ENCODE data around the gene TTC3. TPM values are rescaled to one million over a fixed set of nuclear protein-coding genes. Genes with fewer than 3 reads are reported as not detected.

Gene TTC3
- total and polyA plus RNA-seq, 4 experiments from 2014 or later, result 36.4 to 171 (median 136) TPM

- H3K27ac ChIP-seq (ENCODE audit: low read depth, low read length), result no peak overlapping the region
- peaks cover under 1% of the 10 kb centered on the region for H3K36me3 ChIP-seq (ENCODE audit: insufficient read depth, low read length)
- H3K9me3 ChIP-seq (ENCODE audit: control insufficient read depth in 1 of 2, low read length in 2 of 2), result no peaks in the 10 kb centered on the region
- H3K4me3 ChIP-seq (ENCODE audit: low read length in 2 of 2), result no peak overlapping the region
- CTCF ChIA-PET (ENCODE audit: partially characterized antibody), result no interaction called here
- intact Hi-C loops (cut with micrococcal nuclease), result no loop called here
- Mint-ChIP-seq H3K4me3 (no peak overlapping the region), H3K36me3 (peaks cover 0 to 8% of the 10 kb centered on the region in 2 donors), H3K27me3 (no peaks in the 10 kb centered on the region), H3K4me1 (peaks cover 0 to 3% (median 0%) of the 10 kb centered on the region in 4 donors), H3K27ac (no peak overlapping the region), H3K9me3 (no peaks in the 10 kb centered on the region)
- H3K4me1 ChIP-seq (ENCODE audit: insufficient read depth, low read length), result no peaks in the 10 kb centered on the region
- no peak for DNase-seq
- POLR2A ChIA-PET (ENCODE audit: partially characterized antibody), result no interaction called here
- H3K27me3 ChIP-seq (ENCODE audit: insufficient read depth, low read length), result no peaks in the 10 kb centered on the region
Measured at GRCh38 chr21:37060296-37060695, 12.8 kb upstream of the TTC3 start.

- Mint-ChIP-seq H3K4me3 (no peak overlapping the region), H3K27me3 (no peaks in the 10 kb centered on the region), H3K4me1 (peaks cover 0 to 3% (median 0%) of the 10 kb centered on the region in 4 donors), H3K9me3 (no peaks in the 10 kb centered on the region), H3K27ac (no peak overlapping the region), H3K36me3 (peaks cover 1 to 13% of the 10 kb centered on the region in 2 donors)
- intact Hi-C loops (cut with micrococcal nuclease), result no loop called here
- POLR2A ChIA-PET (ENCODE audit: partially characterized antibody), result no interaction called here
- no peak for DNase-seq
- H3K4me3 ChIP-seq (ENCODE audit: low read length in 2 of 2), result no peak overlapping the region
- H3K27ac ChIP-seq (ENCODE audit: low read depth, low read length), result no peak overlapping the region
- H3K27me3 ChIP-seq (ENCODE audit: insufficient read depth, low read length), result no peaks in the 10 kb centered on the region
- no peaks in the 10 kb centered on the region for H3K9me3 ChIP-seq (ENCODE audit: control insufficient read depth in 1 of 2, low read length in 2 of 2)
- H3K36me3 ChIP-seq (ENCODE audit: insufficient read depth, low read length), result peaks cover 4% of the 10 kb centered on the region
- H3K4me1 ChIP-seq (ENCODE audit: insufficient read depth, low read length), result no peaks in the 10 kb centered on the region
- CTCF ChIA-PET (ENCODE audit: partially characterized antibody), result interaction anchor here (1.0 to 1.2 kb wide), 2 partner anchors 9 to 73 kb away, joined by 3 to 5 read pairs; no protein-coding TSS in a partner anchor
Measured at GRCh38 chr21:37061926-37062592, 11.0 kb upstream of the TTC3 start.

- CTCF ChIA-PET (ENCODE audit: partially characterized antibody), result interaction anchor here (1.2 kb wide), 1 partner anchor 9 kb away, joined by 3 read pairs; no protein-coding TSS in a partner anchor
- Histone ChIP-seq H3K27ac (ENCODE audit: low read depth, low read length) (no peak overlapping the region), H3K9me3 (ENCODE audit: control insufficient read depth in 1 of 2, low read length in 2 of 2) (no peaks in the 10 kb centered on the region), H3K4me3 (ENCODE audit: low read length in 2 of 2) (no peak overlapping the region), H3K4me1 (ENCODE audit: insufficient read depth, low read length) (no peaks in the 10 kb centered on the region), H3K27me3 (ENCODE audit: insufficient read depth, low read length) (no peaks in the 10 kb centered on the region), H3K36me3 (ENCODE audit: insufficient read depth, low read length) (peaks cover 4% of the 10 kb centered on the region)
- POLR2A ChIA-PET (ENCODE audit: partially characterized antibody), result no interaction called here
- H3K4me1 Mint-ChIP-seq, result peaks cover 0 to 3% (median 0%) of the 10 kb centered on the region in 4 donors
- no peak overlapping the region for H3K27ac Mint-ChIP-seq
- H3K36me3 Mint-ChIP-seq, result peaks cover 3 to 15% of the 10 kb centered on the region in 2 donors
- no peaks in the 10 kb centered on the region for H3K27me3 Mint-ChIP-seq
- H3K4me3 Mint-ChIP-seq, result no peak overlapping the region
- no peak for DNase-seq
- no peaks in the 10 kb centered on the region for H3K9me3 Mint-ChIP-seq
- intact Hi-C loops (cut with micrococcal nuclease), result no loop called here
Measured at GRCh38 chr21:37062593-37062935, 10.5 kb upstream of the TTC3 start.

GRCh38 chr21:37063433-37063832, 9.6 kb upstream of the TTC3 start:
- POLR2A ChIA-PET (ENCODE audit: partially characterized antibody), result no interaction called here
- intact Hi-C loops (cut with micrococcal nuclease), result no loop called here
- Mint-ChIP-seq H3K4me1 (peaks cover 0 to 3% (median 0%) of the 10 kb centered on the region in 4 donors), H3K27ac (no peak overlapping the region), H3K27me3 (no peaks in the 10 kb centered on the region), H3K36me3 (peaks cover 5 to 18% of the 10 kb centered on the region in 2 donors), H3K4me3 (no peak overlapping the region), H3K9me3 (no peaks in the 10 kb centered on the region)
- CTCF ChIA-PET (ENCODE audit: partially characterized antibody), result no interaction called here
- Histone ChIP-seq H3K4me1 (ENCODE audit: insufficient read depth, low read length) (no peaks in the 10 kb centered on the region), H3K27ac (ENCODE audit: low read depth, low read length) (no peak overlapping the region), H3K27me3 (ENCODE audit: insufficient read depth, low read length) (no peaks in the 10 kb centered on the region), H3K9me3 (ENCODE audit: control insufficient read depth in 1 of 2, low read length in 2 of 2) (no peaks in the 10 kb centered on the region), H3K36me3 (ENCODE audit: insufficient read depth, low read length) (peaks cover 4% of the 10 kb centered on the region), H3K4me3 (ENCODE audit: low read length in 2 of 2) (no peak overlapping the region)
- no peak for DNase-seq

- no peaks in the 10 kb centered on the region for H3K4me1 ChIP-seq (ENCODE audit: insufficient read depth, low read length)
- H3K36me3 ChIP-seq (ENCODE audit: insufficient read depth, low read length), result peaks cover 4% of the 10 kb centered on the region
- Mint-ChIP-seq H3K9me3 (no peaks in the 10 kb centered on the region), H3K27me3 (no peaks in the 10 kb centered on the region), H3K36me3 (peaks cover 11 to 25% of the 10 kb centered on the region in 2 donors), H3K4me3 (no peak overlapping the region), H3K27ac (peak overlapping the region in 1 of 7 donors; percentile 19), H3K4me1 (peaks cover under 1 to 4% (median 1%) of the 10 kb centered on the region in 4 donors)
- CTCF ChIA-PET (ENCODE audit: partially characterized antibody), result no interaction called here
- no peak overlapping the region for H3K4me3 ChIP-seq (ENCODE audit: low read length in 2 of 2)
- H3K27ac ChIP-seq (ENCODE audit: low read depth, low read length), result no peak overlapping the region
- H3K27me3 ChIP-seq (ENCODE audit: insufficient read depth, low read length), result no peaks in the 10 kb centered on the region
- intact Hi-C loops (cut with micrococcal nuclease), result no loop called here
- no peaks in the 10 kb centered on the region for H3K9me3 ChIP-seq (ENCODE audit: control insufficient read depth in 1 of 2, low read length in 2 of 2)
- no peak for DNase-seq
- POLR2A ChIA-PET (ENCODE audit: partially characterized antibody), result no interaction called here
Measured at GRCh38 chr21:37064841-37065240, 8.2 kb upstream of the TTC3 start.

GRCh38 chr21:37065561-37066177, 7.4 kb upstream of the TTC3 start:
- H3K4me3 Mint-ChIP-seq, result no peak overlapping the region
- POLR2A ChIA-PET (ENCODE audit: partially characterized antibody), result no interaction called here
- no peak overlapping the region for H3K4me3 ChIP-seq (ENCODE audit: low read length in 2 of 2)
- intact Hi-C loops (cut with micrococcal nuclease), result no loop called here
- no peaks in the 10 kb centered on the region for H3K9me3 Mint-ChIP-seq
- H3K4me1 ChIP-seq (ENCODE audit: insufficient read depth, low read length), result peaks cover 3% of the 10 kb centered on the region
- no peaks in the 10 kb centered on the region for H3K27me3 Mint-ChIP-seq
- no peak for DNase-seq
- no peak overlapping the region for H3K27ac ChIP-seq (ENCODE audit: low read depth, low read length)
- peaks cover 14 to 25% of the 10 kb centered on the region in 2 donors for H3K36me3 Mint-ChIP-seq
- peaks cover 2 to 10% (median 7%) of the 10 kb centered on the region in 4 donors for H3K4me1 Mint-ChIP-seq
- no peaks in the 10 kb centered on the region for H3K9me3 ChIP-seq (ENCODE audit: control insufficient read depth in 1 of 2, low read length in 2 of 2)
- peaks cover 4% of the 10 kb centered on the region for H3K36me3 ChIP-seq (ENCODE audit: insufficient read depth, low read length)
- CTCF ChIA-PET (ENCODE audit: partially characterized antibody), result no interaction called here
- no peaks in the 10 kb centered on the region for H3K27me3 ChIP-seq (ENCODE audit: insufficient read depth, low read length)
- H3K27ac Mint-ChIP-seq, result peak overlapping the region in 1 of 7 donors; percentile 66

- POLR2A ChIA-PET (ENCODE audit: partially characterized antibody), result interaction anchor here (0.7 to 1.8 kb wide), 5 partner anchors 27 to 492 kb away, joined by 3 to 8 read pairs (median 4); partner anchors contain the start of gene VPS26C
Measured at GRCh38 chr21:37071561-37072273, 1.3 kb upstream of the TTC3 start.

More at GRCh38 chr21:37071561-37072273, 1.3 kb upstream of the TTC3 start:
- peaks cover 15 to 18% of the 10 kb centered on the region in 2 donors for H3K36me3 Mint-ChIP-seq
- peak overlapping the region; percentile 88 to 98 (median 93) for H3K27ac Mint-ChIP-seq
- H3K4me1 Mint-ChIP-seq, result peaks cover 27 to 53% (median 36%) of the 10 kb centered on the region in 4 donors
- no peak for DNase-seq
- Histone ChIP-seq H3K9me3 (ENCODE audit: control insufficient read depth in 1 of 2, low read length in 2 of 2) (no peaks in the 10 kb centered on the region), H3K27me3 (ENCODE audit: insufficient read depth, low read length) (no peaks in the 10 kb centered on the region), H3K36me3 (ENCODE audit: insufficient read depth, low read length) (no peaks in the 10 kb centered on the region), H3K4me3 (ENCODE audit: low read length in 2 of 2) (peak overlapping the region; percentile 83 to 91), H3K4me1 (ENCODE audit: insufficient read depth, low read length) (peaks cover 36% of the 10 kb centered on the region), H3K27ac (ENCODE audit: low read depth, low read length) (peak overlapping the region; percentile 91)
- no peaks in the 10 kb centered on the region for H3K27me3 Mint-ChIP-seq
- H3K9me3 Mint-ChIP-seq, result peaks cover 0 to 4% (median 0%) of the 10 kb centered on the region in 8 donors
- peak overlapping the region; percentile 77 to 88 (median 84) for H3K4me3 Mint-ChIP-seq
- CTCF ChIA-PET (ENCODE audit: partially characterized antibody), result interaction anchor here (0.8 to 1.3 kb wide), 3 partner anchors 9 to 149 kb away, joined by 3 read pairs; no protein-coding TSS in a partner anchor
- intact Hi-C loops (cut with micrococcal nuclease), result loop anchor here (1.0 to 5.0 kb wide), 3 partner anchors 82 to 1696 kb away; partner anchors contain the start of gene DYRK1A
